Endothelial cell of umbilical vein (primary cell): Measurements from ENCODE around the gene THUMPD2.

Experiments used
- CTCF ChIP-seq, 2 donors: IDR thresholded peaks; 1 replicate in 1 of 2; 2 replicates in 1 of 2; pipeline ENCODE4 v1.5.1; 2011; ENCODE audit warnings: low read length in 2 of 2, mild to moderate bottlenecking in 2 of 2, moderate library complexity in 2 of 2, control low read depth in 1 of 2, inconsistent platforms in 1 of 2, low read depth in 1 of 2; ENCODE audit not compliant: insufficient read depth in 1 of 2; ENCODE audit errors: extremely low read depth in 1 of 2
- EZH2 ChIP-seq: IDR thresholded peaks from 2 replicates; pipeline ENCODE4 v1.6.1; 2012; ENCODE audit warnings: borderline replicate concordance, low read depth, mild to moderate bottlenecking, moderate library complexity, low read length, inconsistent platforms; ENCODE audit not compliant: severe bottlenecking
- JUN ChIP-seq: IDR thresholded peaks from 2 replicates; pipeline ENCODE4 v1.6.1; 2011; ENCODE audit warnings: borderline replicate concordance, low read depth; ENCODE audit not compliant: insufficient read length, insufficient read depth
- MAX ChIP-seq: IDR thresholded peaks from 2 replicates; pipeline ENCODE4 v1.6.1; 2011; ENCODE audit not compliant: insufficient read depth, insufficient read length
- MYC ChIP-seq: IDR thresholded peaks from one replicate; pipeline ENCODE4 v1.6.1; 2011; ENCODE audit warnings: mild to moderate bottlenecking, low read depth, low read length
- POLR2A ChIP-seq: IDR thresholded peaks from 2 replicates; pipeline ENCODE4 v1.6.1; 2012; ENCODE audit warnings: low read depth, mild to moderate bottlenecking, control low read depth, low read length
- POLR2AphosphoS5 ChIP-seq: IDR thresholded peaks from 2 replicates; pipeline ENCODE4 v1.6.1; 2012; ENCODE audit warnings: low read depth, mild to moderate bottlenecking, control low read depth, low read length, moderate library complexity; ENCODE audit not compliant: insufficient read depth

GRCh38 chr2:39697454-39697853 lies 81.6 kb downstream of the THUMPD2 start:
- TF ChIP-seq POLR2AphosphoS5 (no peak), MAX (no peak), EZH2 (no peak), CTCF (IDR thresholded peaks at IDR 0.05; ENCODE audit: extremely low read depth in 1 of 2, insufficient read depth in 1 of 2, low read depth in 1 of 2, low read length in 2 of 2) (no peak), MYC (no peak), POLR2A (no peak), JUN (no peak)
